Suprapubic skin (tissue), 4 donors: ENCODE data around the gene AGTPBP1. TPM values are rescaled to one million over a fixed set of nuclear protein-coding genes. Genes with fewer than 3 reads are reported as not detected.

Source experiments
- DNase-seq, 2 donors: peaks; one replicate each; pipeline ENCODE4 v3.0.0-alpha.2; 2019; ENCODE audit warnings: low spot score in 2 of 2
- H3K27ac ChIP-seq: fragments of 200-600 bp; sonication (generic); one replicate; pipeline ENCODE4 v1.5.1; 2019
- H3K27me3 ChIP-seq: fragments of 200-600 bp; sonication (generic); one replicate; pipeline ENCODE4 v1.5.1; 2019
- H3K36me3 ChIP-seq: fragments of 200-600 bp; sonication (generic); one replicate; pipeline ENCODE4 v1.5.1; 2019
- H3K4me1 ChIP-seq: fragments of 200-600 bp; sonication (generic); one replicate; pipeline ENCODE4 v1.5.1; 2019
- H3K4me3 ChIP-seq: fragments of 200-600 bp; sonication (generic); one replicate; pipeline ENCODE4 v1.5.1; 2019; ENCODE audit warnings: mild to moderate bottlenecking
- H3K9me3 ChIP-seq: fragments of 200-600 bp; sonication (generic); one replicate; pipeline ENCODE4 v1.5.1; 2019
- CTCF ChIP-seq, 2 donors: fragments of 200-600 bp in 1 of 2; fragments of 450-650 bp in 1 of 2; sonication (generic) in 1 of 2; IDR thresholded peaks; one replicate each; pipeline ENCODE4 v1.5.1; 2016 to 2019; ENCODE audit warnings: antibody characterized with exemption in 2 of 2, mild to moderate bottlenecking in 1 of 2, moderate library complexity in 1 of 2
- EP300 ChIP-seq: sonication (generic); formaldehyde crosslinking; IDR thresholded peaks from one replicate; pipeline ENCODE4 v1.6.1; 2017; ENCODE audit warnings: antibody characterized with exemption
- POLR2A ChIP-seq, 2 donors: fragments of 450-650 bp; IDR thresholded peaks; one replicate each; pipeline ENCODE4 v1.6.1; 2017; ENCODE audit warnings: antibody characterized with exemption in 2 of 2, mild to moderate bottlenecking in 2 of 2, moderate library complexity in 2 of 2
- POLR2AphosphoS5 ChIP-seq, 3 donors: sonication (generic); formaldehyde crosslinking; IDR thresholded peaks; one replicate each; pipeline ENCODE4 v1.6.1; 2017; ENCODE audit warnings: antibody characterized with exemption in 3 of 3
- WGBS: methylation state at CpG from one replicate; pipeline ENCODE4 v1.1.5; 2018; 5-methylcytosine and 5-hydroxymethylcytosine counted together
- total RNA-seq, 4 donors: library from RNA; depleted of rRNA; stranded (reverse); fragments of >200 nt; gene quantifications; one replicate each; pipeline ENCODE4 v1.1.0, GENCODE V29; 2016

AGTPBP1 gene
- total RNA-seq, 4 donors from 2014 or later: 12.0 to 19.4 (median 15.7) TPM

- Histone ChIP-seq H3K27ac (peak overlapping the region; percentile 66), H3K27me3 (peaks cover 39% of the 10 kb centered on the region), H3K4me3 (no peak overlapping the region), H3K36me3 (no peaks in the 10 kb centered on the region), H3K9me3 (no peaks in the 10 kb centered on the region), H3K4me1 (peaks cover 22% of the 10 kb centered on the region)
- DNase-seq: peak; percentile 75 to 81
- whole genome bisulfite sequencing: 60% methylated on average over 23 of the region's 23 CpGs
- TF ChIP-seq POLR2AphosphoS5 (IDR thresholded peaks at IDR 0.05) (no peak), CTCF (IDR thresholded peaks at IDR 0.05) (no peak), POLR2A (IDR thresholded peaks at IDR 0.05) (no peak), EP300 (no peak)
These were observed 220.2 kb downstream of the AGTPBP1 start for GRCh38 chr9:85521371-85522197.

DNA sequence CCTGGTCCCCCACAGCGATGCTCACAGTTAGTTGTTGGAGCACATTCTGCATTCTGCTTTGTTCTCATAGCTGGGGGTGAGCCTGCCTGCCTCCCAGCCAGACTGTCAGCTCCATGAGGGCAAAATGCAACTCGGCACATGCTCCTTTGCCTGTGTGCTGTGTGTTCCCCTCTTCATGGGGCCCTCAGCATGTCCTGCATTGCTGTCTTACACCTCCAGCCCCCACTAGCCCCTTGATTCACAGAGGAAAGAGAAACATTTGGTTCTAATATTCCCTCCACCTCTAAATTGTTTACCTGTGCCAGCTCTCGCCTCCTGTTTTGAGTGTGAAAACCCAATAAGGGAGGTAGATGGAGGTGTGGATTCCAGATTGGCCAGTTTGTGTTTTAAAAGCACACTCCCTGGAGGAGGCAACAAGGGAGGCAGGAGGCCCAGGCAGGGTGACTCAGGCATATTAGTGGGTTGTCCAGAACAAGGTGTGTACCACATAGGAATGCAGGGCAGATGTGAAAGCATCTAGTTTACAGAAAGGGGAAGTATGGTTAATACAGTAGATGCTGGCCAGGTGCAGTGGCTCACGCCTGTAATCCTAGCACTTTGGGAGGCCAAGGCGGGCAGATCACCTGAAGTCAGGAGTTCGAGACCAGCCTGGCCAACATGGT is 224.6 kb downstream of the AGTPBP1 start:
- H3K27me3 ChIP-seq: peaks cover 33% of the 10 kb centered on the region
- 87% methylated on average over 6 of the region's 6 CpGs for WGBS
- TF ChIP-seq EP300 (no peak), POLR2A (IDR thresholded peaks at IDR 0.05) (no peak), POLR2AphosphoS5 (IDR thresholded peaks at IDR 0.05) (no peak), CTCF (IDR thresholded peaks at IDR 0.05) (no peak)
- no peak overlapping the region for H3K27ac ChIP-seq
- no peaks in the 10 kb centered on the region for H3K9me3 ChIP-seq
- no peaks in the 10 kb centered on the region for H3K36me3 ChIP-seq
- no peak for DNase-seq
- H3K4me1 ChIP-seq: peaks cover 21% of the 10 kb centered on the region
- no peak overlapping the region for H3K4me3 ChIP-seq

DNA sequence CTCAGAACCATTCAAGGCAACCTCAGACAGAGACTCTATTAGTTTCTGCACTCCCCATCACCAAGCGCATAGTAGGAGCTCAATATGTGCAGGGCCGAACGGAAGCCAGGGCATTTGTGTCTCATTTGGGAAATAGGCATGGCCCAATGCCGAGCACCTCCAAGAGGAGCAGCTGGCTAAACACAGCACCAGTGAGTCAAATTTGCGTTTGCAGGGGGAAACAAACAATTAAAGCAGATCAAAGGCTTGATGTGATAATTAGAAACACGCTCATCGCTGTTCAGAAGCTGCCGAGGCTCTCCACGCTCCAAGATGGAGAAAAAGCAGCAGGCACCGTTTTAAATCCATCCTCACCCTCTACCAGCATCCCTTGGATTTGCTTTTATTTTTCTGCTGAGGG is 225.3 kb downstream of the AGTPBP1 start:
- no peak for DNase-seq
- H3K27ac ChIP-seq: no peak overlapping the region
- H3K4me1 ChIP-seq: peaks cover 22% of the 10 kb centered on the region
- peaks cover 27% of the 10 kb centered on the region for H3K27me3 ChIP-seq
- H3K4me3 ChIP-seq: no peak overlapping the region
- no peaks in the 10 kb centered on the region for H3K9me3 ChIP-seq
- TF ChIP-seq POLR2AphosphoS5 (IDR thresholded peaks at IDR 0.05) (no peak), POLR2A (IDR thresholded peaks at IDR 0.05) (no peak), CTCF (IDR thresholded peaks at IDR 0.05) (no peak), EP300 (no peak)
- H3K36me3 ChIP-seq: no peaks in the 10 kb centered on the region
- WGBS: 51% methylated on average over 10 of the region's 10 CpGs

GRCh38 chr9:85515021-85515420 is 226.7 kb downstream of the AGTPBP1 start:
- WGBS: 61% methylated on average over 4 of the region's 4 CpGs
- no peak for DNase-seq

More at GRCh38 chr9:85515021-85515420, 226.7 kb downstream of the AGTPBP1 start:
- Histone ChIP-seq H3K4me3 (no peak overlapping the region), H3K27me3 (peaks cover 27% of the 10 kb centered on the region), H3K9me3 (no peaks in the 10 kb centered on the region), H3K36me3 (no peaks in the 10 kb centered on the region), H3K4me1 (peaks cover 29% of the 10 kb centered on the region), H3K27ac (no peak overlapping the region)
- TF ChIP-seq POLR2AphosphoS5 (IDR thresholded peaks at IDR 0.05): no peak
- TF ChIP-seq EP300: no peak
- no peak for TF ChIP-seq CTCF (IDR thresholded peaks at IDR 0.05)
- no peak for TF ChIP-seq POLR2A (IDR thresholded peaks at IDR 0.05)
